H1 (cell line): ENCODE measurements around the gene RNASE11.

Experiments used
- EZH2 ChIP-seq: fragments of 200-600 bp; sonication (generic); IDR thresholded peaks from 2 replicates; pipeline ENCODE4 v1.7.1; 2012; ENCODE audit warnings: low read depth, mild to moderate bottlenecking, moderate library complexity, low read length, inconsistent platforms; ENCODE audit not compliant: severe bottlenecking
- SP2 ChIP-seq: IDR thresholded peaks from 2 replicates; pipeline ENCODE4 v1.6.1; 2012; ENCODE audit warnings: mild to moderate bottlenecking, low read length, inconsistent platforms
- TF ChIP-seq, protein P1 (sequence below), 3 experiments: IDR thresholded peaks; 1 replicate in 2 of 3; 2 replicates in 1 of 3; pipeline versions ENCODE4 v1.5.1 to v1.6.1; 2011; ENCODE audit warnings: low read length in 3 of 3, mild to moderate bottlenecking in 3 of 3, inconsistent platforms in 2 of 3, low read depth in 1 of 3, moderate library complexity in 1 of 3; ENCODE audit not compliant: insufficient read depth in 1 of 3; ENCODE audit errors: control extremely low read depth in 1 of 3

DNA sequence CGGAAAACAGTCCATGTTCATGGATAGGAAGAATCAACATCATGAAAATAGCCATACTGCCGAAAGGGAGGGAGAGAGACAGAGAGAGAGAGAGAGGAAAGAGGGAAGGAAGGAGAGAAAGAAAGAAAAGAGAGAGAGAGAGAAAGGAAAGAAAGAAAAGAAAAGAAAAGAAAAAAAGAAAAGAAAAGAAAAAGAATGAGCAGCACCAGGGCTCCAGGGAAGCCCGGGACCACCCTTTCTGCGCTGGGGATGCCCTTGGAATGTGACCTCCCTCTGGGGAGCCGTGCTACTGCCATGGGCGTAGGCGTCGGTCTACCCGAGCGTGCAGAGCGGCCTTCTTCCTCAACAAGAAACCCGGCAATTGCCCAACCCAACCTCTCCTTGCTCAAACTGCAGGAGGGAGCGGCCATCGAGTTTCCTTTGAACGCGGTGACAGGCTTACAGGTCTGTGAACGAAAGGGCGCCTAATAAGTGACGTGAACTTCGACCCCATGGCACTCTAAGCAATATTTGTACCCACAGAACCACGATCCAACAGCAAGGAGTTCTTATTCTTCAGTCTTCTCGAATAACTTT, 36.8 kb upstream of the RNASE11 start:
- TF ChIP-seq SP2 = no peak
- TF ChIP-seq, protein P1, sequence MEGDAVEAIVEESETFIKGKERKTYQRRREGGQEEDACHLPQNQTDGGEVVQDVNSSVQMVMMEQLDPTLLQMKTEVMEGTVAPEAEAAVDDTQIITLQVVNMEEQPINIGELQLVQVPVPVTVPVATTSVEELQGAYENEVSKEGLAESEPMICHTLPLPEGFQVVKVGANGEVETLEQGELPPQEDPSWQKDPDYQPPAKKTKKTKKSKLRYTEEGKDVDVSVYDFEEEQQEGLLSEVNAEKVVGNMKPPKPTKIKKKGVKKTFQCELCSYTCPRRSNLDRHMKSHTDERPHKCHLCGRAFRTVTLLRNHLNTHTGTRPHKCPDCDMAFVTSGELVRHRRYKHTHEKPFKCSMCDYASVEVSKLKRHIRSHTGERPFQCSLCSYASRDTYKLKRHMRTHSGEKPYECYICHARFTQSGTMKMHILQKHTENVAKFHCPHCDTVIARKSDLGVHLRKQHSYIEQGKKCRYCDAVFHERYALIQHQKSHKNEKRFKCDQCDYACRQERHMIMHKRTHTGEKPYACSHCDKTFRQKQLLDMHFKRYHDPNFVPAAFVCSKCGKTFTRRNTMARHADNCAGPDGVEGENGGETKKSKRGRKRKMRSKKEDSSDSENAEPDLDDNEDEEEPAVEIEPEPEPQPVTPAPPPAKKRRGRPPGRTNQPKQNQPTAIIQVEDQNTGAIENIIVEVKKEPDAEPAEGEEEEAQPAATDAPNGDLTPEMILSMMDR (IDR thresholded peaks at IDR 0.05; ENCODE audit: control extremely low read depth in 1 of 3, insufficient read depth in 1 of 3, low read depth in 1 of 3, low read length in 3 of 3) = no peak
- no peak for TF ChIP-seq EZH2
